COLO829 (cell line): ENCODE data around the gene PRKCA.

Experiments
- DNase-seq: peaks from one replicate; pipeline ENCODE4 v3.0.0; 2012; ENCODE audit warnings: low spot score

PRKCA gene

DNA sequence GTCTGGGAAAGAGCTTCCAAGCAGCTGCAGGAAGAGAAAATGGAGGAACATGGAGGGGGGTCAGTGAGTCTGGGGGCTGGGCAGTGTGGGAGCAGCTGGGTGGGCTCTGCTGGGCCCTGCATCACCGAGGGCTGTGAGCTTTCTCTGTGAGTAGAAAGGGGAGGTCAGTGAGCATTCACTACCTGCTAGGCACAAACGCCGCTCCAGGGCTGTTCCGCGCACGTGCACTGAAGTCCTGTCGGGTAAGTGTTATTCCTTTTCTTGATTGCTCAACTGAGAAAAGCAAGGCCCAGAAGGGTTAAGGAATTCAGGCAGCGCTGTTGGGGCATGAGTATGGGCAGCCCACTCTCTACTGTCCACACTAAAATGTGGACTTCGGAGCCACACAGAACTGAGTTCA, 537.2 kb downstream of the PRKCA start:
- DNase-seq: no peak

DNA sequence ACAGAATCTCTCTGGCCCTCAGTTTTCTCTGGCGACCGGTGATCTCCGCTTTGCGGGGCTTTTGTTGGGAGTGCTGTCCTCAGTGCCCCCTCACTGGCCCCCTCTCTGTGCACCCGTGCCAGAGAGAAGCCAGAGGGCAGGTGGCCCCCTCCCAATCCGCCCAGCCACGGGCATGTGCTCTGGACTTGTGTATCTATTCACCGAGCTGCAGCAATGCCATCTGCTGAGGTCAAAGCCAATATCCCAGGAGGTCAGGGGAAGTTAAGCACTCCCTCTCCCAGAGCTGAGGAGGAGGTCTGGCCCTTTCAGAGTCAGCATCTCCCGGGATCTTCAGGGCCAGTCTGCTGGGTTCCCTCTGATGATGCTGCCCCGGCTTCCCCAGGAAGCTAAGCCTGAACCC, 537.6 kb downstream of the PRKCA start:
- DNase-seq: no peak

DNA sequence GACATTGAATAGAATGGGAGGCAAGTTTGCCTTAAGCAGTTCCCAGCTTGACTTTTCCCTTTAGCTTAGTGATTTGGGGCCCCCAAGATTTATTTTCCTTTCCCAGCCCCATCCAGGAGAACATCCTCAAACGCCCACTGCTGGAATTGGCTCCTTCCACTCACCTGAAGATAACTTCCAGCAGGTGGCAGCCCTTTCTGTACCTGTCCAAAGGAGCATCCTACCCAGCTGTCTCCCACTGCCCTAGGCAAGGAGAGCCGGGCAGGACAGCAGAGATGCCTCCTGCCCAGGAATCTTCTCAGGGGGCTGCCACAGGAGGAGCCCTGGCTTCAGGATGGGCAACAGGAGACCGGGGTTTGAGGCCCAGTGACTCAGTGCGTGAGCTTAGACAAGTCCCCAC, 538.9 kb downstream of the PRKCA start:
- no peak for DNase-seq

DNA sequence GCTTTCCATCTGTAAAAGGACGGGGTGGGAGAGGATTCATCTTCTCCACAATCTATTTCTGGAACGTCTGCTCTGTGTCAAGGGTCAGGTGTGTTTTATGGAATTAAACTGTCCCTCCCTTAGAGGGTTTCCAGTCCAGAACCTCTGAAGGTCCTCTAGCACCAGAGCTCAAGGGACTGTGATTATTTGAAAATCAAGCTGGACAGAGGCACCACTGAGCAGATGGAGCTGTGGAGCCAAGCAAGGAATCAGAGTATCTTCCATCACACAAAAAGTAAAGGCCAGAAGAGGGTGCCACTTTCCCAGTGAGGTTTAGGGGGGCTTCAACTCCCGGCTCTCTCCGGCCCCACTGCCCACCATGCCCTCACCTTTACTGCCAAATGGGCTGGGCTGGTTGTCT, 539.3 kb downstream of the PRKCA start:
- no peak for DNase-seq

DNA sequence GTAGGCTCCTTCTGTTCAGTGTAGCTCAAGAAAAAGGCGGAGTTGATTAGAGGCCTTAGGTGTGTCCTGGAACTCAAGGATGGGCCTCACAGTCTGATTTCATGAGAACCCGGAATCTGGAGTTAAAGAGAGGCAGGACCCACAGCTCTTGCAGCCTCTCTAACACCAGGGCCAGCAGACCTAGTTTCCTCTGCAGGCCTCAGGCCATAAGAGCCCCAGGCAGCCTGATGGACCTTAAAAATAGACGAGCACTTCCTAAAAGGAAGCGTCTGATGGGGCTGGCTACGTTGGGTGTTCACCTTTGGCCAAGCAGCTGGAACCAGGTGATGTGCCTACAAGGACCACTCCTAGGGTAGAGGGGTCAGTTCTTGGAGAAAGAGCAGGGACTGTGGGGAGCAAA, 540.1 kb downstream of the PRKCA start:
- no peak for DNase-seq

DNA sequence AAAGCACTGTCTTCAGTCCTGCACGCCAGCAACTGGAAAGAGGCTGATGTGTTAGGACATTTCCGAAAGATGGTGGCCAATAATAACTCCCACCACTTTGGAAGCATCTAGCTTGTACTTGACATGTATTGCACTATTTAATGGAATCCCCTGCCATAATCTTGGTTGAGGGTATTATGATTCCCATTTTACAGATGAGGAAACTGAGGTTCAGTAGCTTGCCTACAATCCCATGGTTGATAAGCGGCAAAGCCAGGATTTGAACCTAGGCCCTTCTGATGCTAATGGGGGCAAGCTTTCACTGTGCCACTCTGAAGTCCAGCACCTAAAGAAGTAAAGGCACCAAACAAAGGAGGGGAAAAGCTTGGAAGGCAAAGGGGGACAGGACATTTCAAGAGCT, 540.5 kb downstream of the PRKCA start:
- no peak for DNase-seq

DNA sequence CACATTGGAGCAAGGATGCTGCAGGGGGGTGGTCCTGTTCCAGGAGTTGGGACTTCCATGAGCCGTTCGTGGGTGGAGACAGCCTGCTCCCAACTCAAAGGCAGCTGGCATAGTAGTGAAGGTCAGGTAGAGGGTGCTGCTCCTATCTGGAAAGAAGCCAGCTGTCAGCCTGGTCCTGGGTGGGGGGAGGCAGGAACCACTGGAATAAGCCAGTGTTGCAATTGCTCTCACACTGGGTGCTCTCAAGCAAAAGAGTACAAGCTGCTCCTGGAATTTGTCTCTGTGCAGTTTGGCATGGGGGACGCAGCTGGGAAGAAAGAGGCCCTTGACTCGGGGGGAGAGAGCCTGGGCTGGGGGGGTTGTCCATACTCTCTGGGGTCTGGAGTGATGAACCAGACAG, 541.2 kb downstream of the PRKCA start:
- no peak for DNase-seq

DNA sequence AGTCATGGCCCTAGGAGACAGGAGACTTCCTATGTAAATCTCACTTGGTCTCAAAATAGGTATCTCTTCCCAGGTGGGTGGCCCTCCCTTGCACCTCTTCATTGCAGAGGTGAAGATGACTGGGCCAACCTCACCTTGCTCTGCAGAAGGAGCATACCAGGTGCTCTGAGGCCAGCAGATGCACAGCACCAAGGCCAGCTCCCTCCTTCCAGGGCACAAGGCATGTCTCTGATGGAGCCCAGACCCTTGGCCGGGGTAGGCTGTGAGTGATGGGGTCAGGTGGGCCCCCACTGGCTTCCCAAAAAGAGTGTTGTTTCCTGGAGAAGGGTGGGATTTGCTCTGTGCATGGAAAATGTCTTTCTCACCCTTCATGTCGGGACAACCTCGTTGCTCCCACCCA, 545.3 kb downstream of the PRKCA start:
- no peak for DNase-seq

DNA sequence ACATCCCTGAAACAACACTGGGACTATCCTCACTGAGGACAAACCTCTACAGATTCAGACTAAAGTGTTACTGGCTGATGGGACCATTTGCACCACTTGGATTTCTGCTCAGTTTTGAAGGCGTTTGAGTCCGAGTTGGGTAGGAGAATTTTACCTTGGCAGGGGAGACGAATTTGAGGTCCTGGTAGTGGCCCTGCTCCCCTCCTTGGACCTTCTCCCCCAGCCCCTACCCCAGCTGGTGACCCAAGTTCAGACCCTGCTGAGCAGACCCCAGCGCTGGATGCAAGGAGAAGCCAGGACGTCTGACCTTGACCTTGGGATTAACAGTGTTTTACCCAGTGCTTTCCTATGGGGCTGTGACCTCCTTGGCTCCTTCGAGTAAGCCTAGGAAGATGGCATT, 546.1 kb downstream of the PRKCA start:
- DNase-seq: no peak

DNA sequence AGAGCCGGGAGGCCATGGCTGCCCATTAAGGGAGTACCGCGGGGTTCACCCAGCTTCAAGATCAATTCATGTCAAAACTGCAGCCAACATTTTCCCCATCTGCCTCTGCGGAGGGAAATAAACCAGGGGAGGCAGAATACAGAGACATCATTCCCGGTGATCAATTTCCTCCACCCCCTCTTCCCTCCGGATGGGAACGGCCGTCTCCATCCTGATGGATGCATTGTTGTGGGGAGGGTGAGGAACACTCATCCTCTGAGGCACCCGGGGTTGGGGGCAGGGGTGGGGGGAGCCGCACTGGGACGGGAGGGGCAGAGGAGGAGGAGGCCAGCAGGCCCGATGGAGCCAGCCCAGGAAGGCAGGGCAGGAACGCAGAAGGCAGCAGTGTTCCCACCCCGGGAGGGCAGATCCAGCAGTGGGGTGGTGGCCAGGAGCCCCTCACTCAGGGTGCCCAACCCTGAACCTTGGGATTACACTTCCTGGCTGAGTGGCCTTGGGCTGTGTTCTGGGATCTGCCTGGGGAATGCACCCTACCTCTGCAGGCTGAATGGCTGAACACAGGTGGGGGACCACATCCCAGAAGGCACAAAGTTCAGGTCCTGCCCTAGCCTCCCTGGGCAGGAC, 546.7 kb downstream of the PRKCA start:
- no peak for DNase-seq

DNA sequence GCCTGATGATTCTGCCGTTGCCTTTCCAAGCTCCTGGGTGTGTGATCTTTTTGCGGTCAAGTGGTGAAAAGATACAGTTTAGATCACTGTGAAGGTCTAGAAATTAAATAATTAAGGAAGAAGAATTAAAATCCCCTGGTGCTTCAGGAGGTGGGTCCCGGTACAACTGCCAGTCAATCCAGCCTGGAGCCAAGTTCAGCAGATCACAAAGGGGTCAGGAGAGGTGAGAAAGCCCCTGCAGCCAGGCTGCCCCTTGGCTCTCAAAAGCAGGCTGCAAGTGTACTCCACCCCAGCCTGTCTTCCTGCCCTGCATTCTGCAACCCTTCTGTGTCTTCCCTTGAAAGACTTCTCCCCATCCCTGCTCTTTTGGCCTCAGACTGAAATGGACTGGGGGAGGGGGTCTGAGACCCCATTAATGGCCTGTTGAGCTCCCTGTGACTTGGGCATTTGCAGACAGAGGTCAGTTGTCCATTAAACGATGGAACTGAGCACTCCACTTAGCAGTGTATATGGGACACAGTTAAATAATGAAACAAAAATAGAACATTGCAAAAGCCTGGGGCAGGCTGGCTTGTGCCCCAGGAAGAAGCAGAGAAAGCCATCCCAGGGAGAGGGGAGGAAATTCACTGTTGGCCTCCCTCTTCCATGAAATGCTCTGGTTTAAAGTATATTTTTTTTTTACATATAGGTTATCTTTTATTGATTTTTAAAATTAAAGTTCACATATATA, 547.6 kb downstream of the PRKCA start:
- DNase-seq: no peak

DNA sequence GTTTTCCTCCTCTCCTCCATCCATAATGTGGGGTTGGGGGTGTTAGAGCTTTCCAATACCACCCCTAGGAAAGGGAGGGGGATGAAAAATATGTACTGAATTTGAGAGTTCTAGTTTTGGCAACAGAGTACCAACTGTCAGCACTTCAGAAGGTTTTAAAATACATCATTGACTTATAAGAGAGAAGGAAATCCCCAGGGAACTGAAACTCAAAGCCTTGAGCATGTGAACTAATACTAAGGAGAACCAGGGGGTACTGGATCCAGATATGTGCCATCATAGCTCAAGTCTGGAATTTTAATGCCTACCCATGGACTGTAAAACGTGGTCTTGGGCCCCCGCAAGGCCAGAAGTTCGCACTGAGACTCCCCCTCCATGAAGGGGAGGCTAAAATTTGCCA, 548.3 kb downstream of the PRKCA start:
- DNase-seq: no peak

DNA sequence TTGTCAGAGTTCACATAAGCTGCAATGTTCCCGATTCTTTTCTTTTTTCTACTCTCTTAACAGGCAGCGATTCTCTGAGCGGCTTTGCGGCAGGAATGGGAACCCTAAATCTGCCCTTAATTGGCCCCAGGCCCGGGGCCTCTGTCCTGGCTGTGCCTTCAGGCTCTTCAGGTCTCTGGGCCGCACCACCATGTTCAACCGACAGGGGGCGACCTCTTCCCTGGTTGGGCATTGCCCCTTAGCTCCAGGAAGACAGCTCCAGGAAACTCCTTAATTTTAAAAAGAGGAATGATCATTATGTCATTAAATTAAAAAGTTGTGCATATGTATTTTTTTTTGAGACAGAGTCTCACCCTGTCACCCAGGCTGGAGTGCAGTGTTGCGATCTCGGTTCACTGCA, 552.8 kb downstream of the PRKCA start:
- no peak for DNase-seq

DNA sequence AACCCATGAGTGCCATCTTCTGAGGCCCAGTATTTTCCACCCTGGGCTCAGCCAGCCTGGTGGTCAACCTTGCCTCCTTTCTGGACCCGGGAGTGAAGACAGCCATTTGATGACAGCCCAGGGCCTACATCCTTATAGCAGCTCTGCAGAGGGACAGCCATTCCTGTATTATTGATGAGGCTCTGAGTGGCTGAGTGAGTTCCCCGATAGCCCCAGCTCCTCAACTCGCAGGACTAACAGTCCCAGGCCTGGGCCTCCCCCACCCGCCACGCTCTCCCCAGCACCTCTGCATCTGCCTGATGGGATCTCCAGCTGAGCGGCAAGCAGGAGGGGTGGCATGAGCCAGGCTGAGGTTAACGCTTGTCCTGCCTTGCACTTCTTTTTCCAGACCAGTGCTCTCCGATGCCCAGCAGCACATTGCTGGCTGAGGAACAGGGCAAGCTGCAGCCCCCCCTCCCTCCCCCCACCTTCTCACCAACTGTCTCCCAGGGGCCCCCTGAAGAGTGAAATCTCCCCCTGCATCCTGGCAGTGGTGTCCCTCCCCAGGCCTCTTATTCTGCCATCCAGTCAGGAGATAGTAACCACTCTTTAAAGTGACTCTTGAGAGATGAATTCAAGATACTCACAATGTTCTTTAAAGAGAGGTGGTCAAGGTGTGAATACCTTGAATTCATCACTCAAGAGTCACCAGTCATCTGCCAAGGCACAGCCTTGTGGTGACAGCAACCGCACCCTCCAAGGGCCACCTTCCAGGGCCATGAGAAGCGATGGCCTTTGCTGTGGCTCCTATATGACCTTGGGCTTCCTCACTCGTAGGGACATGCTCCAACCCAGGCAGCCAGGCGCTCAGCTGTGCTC, 556.0 kb downstream of the PRKCA start:
- no peak for DNase-seq

DNA sequence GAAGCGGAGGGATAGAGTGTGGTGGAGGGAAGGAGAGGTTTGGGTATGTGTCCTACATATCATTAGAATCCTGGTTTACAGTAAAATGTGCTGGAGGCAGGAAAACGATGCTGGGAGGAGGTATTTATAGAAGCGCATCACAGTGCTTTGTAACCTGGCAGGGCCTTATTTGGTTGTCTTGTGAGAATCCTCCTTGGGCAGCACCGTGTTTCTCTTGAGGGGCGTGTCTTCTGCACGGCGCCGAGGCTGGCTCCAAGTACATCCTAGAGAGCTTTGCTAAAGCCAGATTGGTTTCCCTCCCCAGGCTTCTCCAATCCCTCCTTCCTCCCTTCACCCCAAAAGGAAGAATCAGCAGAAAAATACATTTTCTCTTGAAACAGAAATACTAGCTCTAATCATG, 556.9 kb downstream of the PRKCA start:
- DNase-seq: no peak

DNA sequence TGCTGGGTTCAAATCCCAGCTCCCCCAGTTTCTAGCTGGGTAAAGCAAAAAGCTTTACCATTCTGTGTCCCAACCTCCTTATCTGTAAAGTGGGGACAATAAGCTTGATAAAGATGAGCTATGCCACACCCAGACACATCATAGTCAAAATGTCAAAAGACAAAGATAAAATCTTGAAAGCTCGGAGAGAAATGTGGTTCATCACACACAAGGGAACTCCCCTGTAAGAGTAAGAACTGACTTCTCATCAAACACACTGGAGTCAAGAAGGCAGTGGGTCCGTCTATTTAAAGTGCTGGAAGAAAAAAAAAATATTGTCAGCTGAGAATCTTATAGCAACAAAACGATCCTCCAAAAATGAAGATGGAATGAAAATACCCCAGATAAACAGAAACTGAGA, 557.8 kb downstream of the PRKCA start:
- DNase-seq: no peak
